OCI-LY3 (cell line): ENCODE results near the gene SPRR3.

Experiments used
- H2AFZ ChIP-seq: fragments of 200-600, 300-600 bp; shearing (Covaris generic); 2 replicates; pipeline ENCODE4 v1.6.0; 2014; ENCODE audit warnings: antibody characterized with exemption, low read depth, low read length
- H3K27ac ChIP-seq: fragments of 200-600, 300-600 bp; sonication (generic); 2 replicates; pipeline ENCODE4 v1.5.1; 2014; ENCODE audit warnings: mild to moderate bottlenecking, low read length, moderate library complexity, mixed read lengths
- H3K27me3 ChIP-seq: fragments of 200-600, 300-600 bp; sonication (generic); 2 replicates; pipeline ENCODE4 v1.6.1; 2014; ENCODE audit warnings: low read depth, low read length, mixed read lengths
- H3K36me3 ChIP-seq: fragments of 200-600, 300-600 bp; sonication (generic); replicated peaks from 2 replicates; pipeline ENCODE3; 2014; ENCODE audit warnings: low read depth, low read length, mixed read lengths
- H3K4me1 ChIP-seq: fragments of 300-600, 200-600 bp; sonication (generic); 2 replicates; pipeline ENCODE4 v1.6.1; 2014; ENCODE audit warnings: low read length, mixed read lengths
- H3K4me2 ChIP-seq: fragments of 200-600, 300-600 bp; sonication (generic); 2 replicates; pipeline ENCODE4 v1.6.1; 2014; ENCODE audit warnings: low read length, mixed read lengths
- H3K4me3 ChIP-seq: fragments of 300-600, 200-600 bp; sonication (generic); 2 replicates; pipeline ENCODE4 v1.5.1; 2014; ENCODE audit warnings: antibody characterized with exemption, mild to moderate bottlenecking, low read length, moderate library complexity
- H3K79me2 ChIP-seq: fragments of 300-600, 200-600 bp; shearing (Covaris generic); 2 replicates; pipeline ENCODE4 v1.6.1; 2014; ENCODE audit warnings: mild to moderate bottlenecking, low read length, mixed read lengths
- H3K9ac ChIP-seq: fragments of 300-600, 200-600 bp; shearing (Covaris generic); 2 replicates; pipeline ENCODE4 v1.6.0; 2014; ENCODE audit warnings: mild to moderate bottlenecking, low read length, moderate library complexity
- H3K9me3 ChIP-seq: fragments of 200-600, 300-600 bp; shearing (Covaris generic); 2 replicates; pipeline ENCODE4 v1.6.1; 2014; ENCODE audit warnings: low read length, mixed read lengths; ENCODE audit not compliant: insufficient read depth
- H4K20me1 ChIP-seq: fragments of 200-600, 300-600 bp; sonication (generic); 2 replicates; pipeline ENCODE4 v1.6.1; 2016; ENCODE audit warnings: low read length, mixed read lengths; ENCODE audit not compliant: insufficient read depth
- EZH2phosphoT487 ChIP-seq: fragments of 200-600 bp; shearing (Covaris generic); IDR thresholded peaks from 2 replicates; pipeline ENCODE4 v1.6.1; 2018; ENCODE audit warnings: antibody characterized with exemption, mixed run types, low read depth
- TF ChIP-seq, protein P1 (sequence below): fragments of 200-600, 300-600 bp; sonication (generic); IDR thresholded peaks from 2 replicates; pipeline ENCODE4 v1.5.1; 2014; ENCODE audit warnings: antibody characterized with exemption, low read length, low read depth

Gene SPRR3

DNA sequence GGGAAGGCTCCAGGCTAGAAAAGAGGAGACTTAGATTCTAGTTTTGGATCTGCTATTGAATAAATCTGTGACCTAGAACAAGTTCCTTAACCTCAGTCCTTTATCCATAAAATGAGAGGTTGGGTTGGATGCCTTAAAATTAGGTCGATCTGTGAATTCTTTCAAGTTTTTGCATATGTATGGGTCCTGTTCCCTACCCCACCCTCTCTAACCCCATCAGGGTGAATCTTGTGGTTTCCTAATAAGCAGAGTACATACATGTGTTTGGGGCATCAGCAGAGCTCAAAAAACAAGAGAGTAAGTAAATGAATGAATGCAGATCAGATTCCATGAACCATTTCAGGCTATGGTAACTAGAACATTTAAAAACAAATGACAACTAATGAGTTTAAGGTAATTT lies 24.9 kb upstream of the SPRR3 start:
- TF ChIP-seq, protein P1, sequence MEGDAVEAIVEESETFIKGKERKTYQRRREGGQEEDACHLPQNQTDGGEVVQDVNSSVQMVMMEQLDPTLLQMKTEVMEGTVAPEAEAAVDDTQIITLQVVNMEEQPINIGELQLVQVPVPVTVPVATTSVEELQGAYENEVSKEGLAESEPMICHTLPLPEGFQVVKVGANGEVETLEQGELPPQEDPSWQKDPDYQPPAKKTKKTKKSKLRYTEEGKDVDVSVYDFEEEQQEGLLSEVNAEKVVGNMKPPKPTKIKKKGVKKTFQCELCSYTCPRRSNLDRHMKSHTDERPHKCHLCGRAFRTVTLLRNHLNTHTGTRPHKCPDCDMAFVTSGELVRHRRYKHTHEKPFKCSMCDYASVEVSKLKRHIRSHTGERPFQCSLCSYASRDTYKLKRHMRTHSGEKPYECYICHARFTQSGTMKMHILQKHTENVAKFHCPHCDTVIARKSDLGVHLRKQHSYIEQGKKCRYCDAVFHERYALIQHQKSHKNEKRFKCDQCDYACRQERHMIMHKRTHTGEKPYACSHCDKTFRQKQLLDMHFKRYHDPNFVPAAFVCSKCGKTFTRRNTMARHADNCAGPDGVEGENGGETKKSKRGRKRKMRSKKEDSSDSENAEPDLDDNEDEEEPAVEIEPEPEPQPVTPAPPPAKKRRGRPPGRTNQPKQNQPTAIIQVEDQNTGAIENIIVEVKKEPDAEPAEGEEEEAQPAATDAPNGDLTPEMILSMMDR: no peak
- no peak for TF ChIP-seq EZH2phosphoT487
- H3K9me3 ChIP-seq: no peaks in the 10 kb centered on the region
- H3K27ac ChIP-seq: no peak overlapping the region
- H3K4me1 ChIP-seq: no peaks in the 10 kb centered on the region
- H4K20me1 ChIP-seq: no peaks in the 10 kb centered on the region
- H3K9ac ChIP-seq: no peak overlapping the region
- H3K4me3 ChIP-seq: no peak overlapping the region
- H3K79me2 ChIP-seq: no peaks in the 10 kb centered on the region
- H3K27me3 ChIP-seq: peaks cover 84% of the 10 kb centered on the region
- no peaks in the 10 kb centered on the region for H3K36me3 ChIP-seq
- no peak overlapping the region for H2AFZ ChIP-seq
- H3K4me2 ChIP-seq: no peak overlapping the region

DNA sequence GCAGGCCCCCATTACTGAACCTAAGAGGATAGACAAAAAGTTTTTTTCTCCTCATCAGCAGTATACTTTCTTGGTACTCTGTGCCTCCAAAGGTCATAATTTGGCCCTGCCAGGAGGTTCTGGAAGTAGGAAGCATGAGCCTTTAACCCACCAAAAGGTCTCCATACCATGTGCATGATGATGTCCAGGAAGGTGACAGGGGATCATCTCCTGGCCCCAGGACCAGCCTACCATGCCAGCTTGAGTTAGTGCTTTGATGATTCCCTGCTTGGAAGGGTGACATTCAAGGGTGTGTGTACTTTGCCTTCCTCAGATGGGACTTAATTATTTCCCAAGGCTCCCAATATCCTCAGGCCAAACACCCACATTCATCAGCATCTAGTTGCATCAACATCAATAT lies 23.9 kb upstream of the SPRR3 start:
- Histone ChIP-seq H3K27me3 (peaks cover 85% of the 10 kb centered on the region), H3K4me2 (no peak overlapping the region), H2AFZ (no peak overlapping the region), H3K36me3 (no peaks in the 10 kb centered on the region), H3K4me3 (no peak overlapping the region), H3K9me3 (no peaks in the 10 kb centered on the region), H3K9ac (no peak overlapping the region), H3K27ac (no peak overlapping the region), H3K4me1 (no peaks in the 10 kb centered on the region), H3K79me2 (no peaks in the 10 kb centered on the region), H4K20me1 (no peaks in the 10 kb centered on the region)
- no peak for TF ChIP-seq EZH2phosphoT487
- TF ChIP-seq, protein P1: no peak

DNA sequence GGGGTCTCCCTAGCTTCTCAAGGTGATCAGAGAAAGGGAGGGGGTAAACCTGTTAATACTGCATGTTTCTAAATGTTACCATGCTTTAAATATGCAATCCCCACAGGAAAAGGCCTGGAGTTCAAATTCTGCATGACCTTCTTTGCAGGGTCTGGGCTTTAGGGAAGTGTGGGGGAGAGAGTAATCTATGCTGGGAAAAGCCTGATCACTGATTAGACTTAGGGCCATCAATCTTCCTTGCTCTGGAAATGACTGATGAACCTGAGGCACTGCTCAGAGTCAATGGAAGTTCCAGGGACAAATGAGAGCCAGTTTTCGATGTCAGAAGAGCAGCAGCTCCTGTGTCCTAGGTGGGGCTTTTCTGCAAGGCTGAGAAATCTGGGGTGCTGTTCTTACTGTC lies 20.9 kb upstream of the SPRR3 start:
- Histone ChIP-seq H3K4me3 (no peak overlapping the region), H3K4me1 (no peaks in the 10 kb centered on the region), H3K27ac (no peak overlapping the region), H3K4me2 (no peak overlapping the region), H3K9me3 (no peaks in the 10 kb centered on the region), H3K36me3 (no peaks in the 10 kb centered on the region), H3K79me2 (no peaks in the 10 kb centered on the region), H3K9ac (no peak overlapping the region), H3K27me3 (peaks cover 93% of the 10 kb centered on the region), H2AFZ (no peak overlapping the region), H4K20me1 (no peaks in the 10 kb centered on the region)
- TF ChIP-seq, protein P1: no peak
- no peak for TF ChIP-seq EZH2phosphoT487

DNA sequence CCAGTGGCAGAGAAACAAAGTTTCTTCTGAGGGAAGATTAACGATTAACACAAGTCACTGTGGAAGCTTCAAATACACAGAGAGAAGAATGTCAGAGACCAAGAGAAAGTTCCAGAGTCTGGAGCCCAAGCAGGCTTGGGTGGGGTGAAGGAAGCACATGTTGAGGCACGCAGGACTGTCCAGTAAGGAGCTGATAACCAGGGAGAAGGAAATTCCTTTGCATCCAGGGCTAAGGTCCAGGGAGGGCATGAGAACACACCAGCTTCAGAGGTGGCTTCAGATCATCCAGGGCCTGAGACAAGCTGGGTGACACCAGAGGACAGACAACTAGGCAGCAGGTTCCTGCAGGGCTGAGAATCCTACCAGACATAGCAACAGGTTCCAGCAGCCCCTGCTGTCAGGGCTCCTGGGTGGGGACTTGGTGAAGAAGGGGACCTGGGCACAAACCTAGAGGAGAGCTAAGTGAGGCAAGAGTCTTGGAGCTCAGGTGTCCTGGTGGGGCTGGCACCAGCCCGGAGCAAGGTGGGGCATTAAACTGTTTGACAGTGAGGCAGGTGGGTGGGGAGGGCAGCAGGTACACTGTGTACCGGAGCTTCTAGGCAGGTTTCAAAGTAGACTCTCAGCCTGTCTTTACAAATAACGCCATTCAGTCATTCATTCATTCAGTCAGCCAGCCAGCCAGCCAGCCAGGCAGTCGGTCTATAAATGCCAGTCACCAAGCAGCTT lies 20.2 kb upstream of the SPRR3 start:
- no peak for TF ChIP-seq EZH2phosphoT487
- TF ChIP-seq, protein P1: no peak
- Histone ChIP-seq H3K9me3 (no peaks in the 10 kb centered on the region), H3K4me3 (no peak overlapping the region), H4K20me1 (no peaks in the 10 kb centered on the region), H3K36me3 (no peaks in the 10 kb centered on the region), H3K27me3 (peaks cover 94% of the 10 kb centered on the region), H3K79me2 (no peaks in the 10 kb centered on the region), H3K27ac (no peak overlapping the region), H3K4me2 (no peak overlapping the region), H3K4me1 (no peaks in the 10 kb centered on the region), H3K9ac (no peak overlapping the region), H2AFZ (no peak overlapping the region)
